GM12872 (cell line): ENCODE data around the gene NHLH1.

Experiments
- TF ChIP-seq, protein P1 (sequence below): IDR thresholded peaks from 3 replicates; pipeline ENCODE4 v1.5.1; 2011; ENCODE audit warnings: low read depth, mild to moderate bottlenecking, low read length, moderate library complexity; ENCODE audit not compliant: insufficient read depth

NHLH1 gene

DNA sequence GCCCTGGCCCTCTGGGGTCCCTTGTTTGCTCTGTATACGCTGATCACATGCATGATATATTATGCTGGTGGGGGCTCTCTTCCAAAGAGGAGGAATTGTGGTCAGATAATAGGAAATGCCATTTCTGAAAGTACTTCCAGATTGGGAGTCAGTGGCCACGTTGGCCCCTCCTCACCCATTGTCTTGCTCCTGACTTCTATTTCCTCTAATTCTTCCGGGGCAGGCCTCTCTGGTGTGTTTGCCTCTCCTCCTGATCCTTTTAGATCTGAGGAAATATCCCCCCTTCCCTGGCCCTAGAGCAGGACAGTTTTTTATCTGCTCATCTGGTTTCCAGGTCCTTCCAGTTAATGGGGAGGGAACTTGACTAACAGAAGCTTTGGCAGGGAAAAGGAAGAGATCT lies 36.4 kb downstream of the NHLH1 start:
- TF ChIP-seq, protein P1, sequence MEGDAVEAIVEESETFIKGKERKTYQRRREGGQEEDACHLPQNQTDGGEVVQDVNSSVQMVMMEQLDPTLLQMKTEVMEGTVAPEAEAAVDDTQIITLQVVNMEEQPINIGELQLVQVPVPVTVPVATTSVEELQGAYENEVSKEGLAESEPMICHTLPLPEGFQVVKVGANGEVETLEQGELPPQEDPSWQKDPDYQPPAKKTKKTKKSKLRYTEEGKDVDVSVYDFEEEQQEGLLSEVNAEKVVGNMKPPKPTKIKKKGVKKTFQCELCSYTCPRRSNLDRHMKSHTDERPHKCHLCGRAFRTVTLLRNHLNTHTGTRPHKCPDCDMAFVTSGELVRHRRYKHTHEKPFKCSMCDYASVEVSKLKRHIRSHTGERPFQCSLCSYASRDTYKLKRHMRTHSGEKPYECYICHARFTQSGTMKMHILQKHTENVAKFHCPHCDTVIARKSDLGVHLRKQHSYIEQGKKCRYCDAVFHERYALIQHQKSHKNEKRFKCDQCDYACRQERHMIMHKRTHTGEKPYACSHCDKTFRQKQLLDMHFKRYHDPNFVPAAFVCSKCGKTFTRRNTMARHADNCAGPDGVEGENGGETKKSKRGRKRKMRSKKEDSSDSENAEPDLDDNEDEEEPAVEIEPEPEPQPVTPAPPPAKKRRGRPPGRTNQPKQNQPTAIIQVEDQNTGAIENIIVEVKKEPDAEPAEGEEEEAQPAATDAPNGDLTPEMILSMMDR = no peak

DNA sequence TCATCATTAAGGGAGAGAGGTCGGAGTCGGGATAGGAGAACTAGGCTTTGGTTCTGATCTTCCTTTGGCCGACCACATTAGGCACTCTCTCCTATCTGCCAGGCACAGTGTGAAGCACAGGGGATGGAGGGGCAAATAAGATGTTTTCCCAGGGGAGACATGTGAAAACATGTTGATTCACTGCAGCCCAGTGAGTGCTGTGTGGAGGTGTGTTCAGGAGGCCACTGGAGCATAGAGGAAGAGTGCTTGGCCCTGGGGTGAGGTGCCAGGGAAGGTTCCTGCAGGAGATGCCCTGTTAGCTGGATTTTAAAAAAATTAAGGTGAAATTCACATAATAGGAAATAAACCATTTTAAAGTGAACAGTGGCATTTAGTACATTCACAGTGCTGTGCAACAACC lies 37.2 kb downstream of the NHLH1 start:
- TF ChIP-seq, protein P1 = no peak

DNA sequence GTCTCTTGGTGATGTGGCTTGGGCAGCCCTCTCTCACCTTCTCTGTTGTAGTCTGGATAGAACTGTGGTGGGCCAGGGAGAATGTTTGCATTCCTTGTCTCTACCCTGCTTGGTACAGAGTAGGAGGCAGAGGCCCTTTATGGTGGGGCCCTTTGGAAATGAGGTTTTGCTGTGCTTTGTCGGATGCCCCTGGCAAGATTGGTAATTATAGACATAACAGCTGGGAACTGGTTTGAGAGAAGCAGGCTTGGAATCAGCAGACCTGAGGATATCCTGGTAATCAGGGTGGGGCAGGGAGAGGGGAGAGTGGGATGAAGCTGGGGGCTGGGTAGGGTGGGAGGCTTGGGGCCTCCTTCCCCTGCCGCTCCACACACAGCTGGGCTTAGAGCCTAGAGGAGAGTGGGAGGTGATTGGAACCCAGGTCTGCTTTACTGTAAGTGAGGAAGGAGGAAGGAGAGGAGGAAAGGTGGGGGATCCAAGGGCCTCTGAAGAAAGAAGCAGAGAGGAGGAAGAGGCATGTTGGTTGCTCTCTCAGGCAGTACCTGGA lies 38.5 kb downstream of the NHLH1 start:
- TF ChIP-seq, protein P1 = no peak

DNA sequence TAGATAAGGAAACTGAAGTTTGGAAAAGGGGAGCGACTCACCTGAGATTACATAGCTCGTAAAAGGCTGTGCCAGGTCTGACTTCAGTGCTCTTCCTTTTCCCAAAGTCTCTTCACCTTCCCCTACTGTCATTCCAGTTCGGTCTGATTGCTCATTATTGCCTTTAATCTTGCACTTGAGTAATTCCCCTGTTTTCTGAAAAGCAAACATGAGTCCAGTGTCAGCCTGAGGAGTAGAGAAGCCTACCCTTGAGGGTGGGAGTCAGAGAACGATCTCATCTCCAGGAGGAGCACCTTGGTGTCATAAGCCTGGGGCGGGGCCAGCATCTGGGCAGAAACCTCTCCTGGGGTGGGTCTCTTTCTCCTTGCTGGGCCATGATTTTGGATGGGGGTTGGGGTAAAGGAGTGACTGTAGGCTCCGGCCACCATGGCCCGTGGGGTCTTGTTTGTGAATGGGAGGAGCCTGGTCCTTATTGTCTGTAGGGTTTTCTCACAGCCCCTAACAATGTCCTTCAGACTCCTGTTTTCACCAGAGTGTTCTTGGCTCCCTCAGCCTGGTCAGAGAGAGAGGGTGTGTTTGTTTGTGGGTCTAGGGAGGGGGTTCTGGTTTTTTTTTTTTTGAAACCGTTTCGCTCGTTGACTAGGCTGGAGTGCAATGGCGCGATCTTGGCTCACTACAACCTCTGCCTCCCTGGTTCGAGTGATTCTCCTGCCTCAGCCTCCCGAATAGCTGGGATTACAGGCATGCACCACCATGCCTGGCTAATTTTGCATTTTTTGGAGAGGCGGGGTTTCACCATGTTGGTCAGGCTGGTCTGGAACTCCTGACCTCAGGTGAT lies 39.5 kb downstream of the NHLH1 start:
- TF ChIP-seq, protein P1 = no peak

DNA sequence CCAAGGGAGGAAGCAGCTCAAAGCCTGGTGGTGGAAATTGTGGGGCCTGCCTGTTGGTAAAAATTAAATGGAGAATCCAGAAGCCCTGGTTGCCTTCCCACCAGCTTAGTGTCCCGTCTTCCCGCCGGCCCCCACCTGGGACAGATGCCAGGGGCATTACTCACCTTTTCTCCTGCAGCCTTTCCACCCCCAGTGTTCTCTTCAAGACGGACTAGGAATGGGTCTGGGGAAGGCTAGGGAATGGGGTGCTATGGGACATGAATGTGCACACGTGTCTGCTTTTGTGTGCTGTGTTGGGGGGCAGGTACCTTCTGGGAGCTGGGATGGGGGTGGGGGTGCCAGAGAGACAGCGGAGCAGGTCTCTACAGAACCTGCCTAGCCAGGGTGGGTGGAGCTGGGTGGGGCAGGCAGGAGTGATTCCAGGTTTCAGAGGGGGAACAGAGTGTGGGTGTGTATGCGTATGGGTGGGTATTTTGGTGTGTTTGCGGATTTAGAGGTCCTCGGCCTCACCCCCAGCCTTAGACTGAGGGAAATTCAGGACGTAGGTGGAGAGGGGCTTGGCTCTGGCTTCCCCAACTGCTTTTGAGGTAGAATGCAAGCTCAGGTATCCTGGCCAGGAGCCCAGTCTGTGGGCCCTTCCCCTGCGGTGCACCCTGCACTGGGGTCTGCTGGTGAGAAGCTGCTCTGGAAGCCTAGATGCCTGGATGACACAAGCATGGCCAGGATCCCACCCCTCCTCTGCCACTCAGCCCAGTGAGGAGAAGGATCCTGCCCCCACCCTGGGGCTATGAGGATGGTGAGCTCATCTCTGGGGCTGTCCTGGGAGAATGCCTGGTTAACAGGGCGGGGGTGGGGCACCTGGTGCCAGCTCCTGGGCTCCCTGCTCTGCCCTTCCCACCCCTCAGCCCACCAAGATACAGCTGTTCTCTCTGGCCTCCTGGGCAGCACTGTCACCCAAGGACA lies 41.2 kb downstream of the NHLH1 start:
- TF ChIP-seq, protein P1 = no peak

DNA sequence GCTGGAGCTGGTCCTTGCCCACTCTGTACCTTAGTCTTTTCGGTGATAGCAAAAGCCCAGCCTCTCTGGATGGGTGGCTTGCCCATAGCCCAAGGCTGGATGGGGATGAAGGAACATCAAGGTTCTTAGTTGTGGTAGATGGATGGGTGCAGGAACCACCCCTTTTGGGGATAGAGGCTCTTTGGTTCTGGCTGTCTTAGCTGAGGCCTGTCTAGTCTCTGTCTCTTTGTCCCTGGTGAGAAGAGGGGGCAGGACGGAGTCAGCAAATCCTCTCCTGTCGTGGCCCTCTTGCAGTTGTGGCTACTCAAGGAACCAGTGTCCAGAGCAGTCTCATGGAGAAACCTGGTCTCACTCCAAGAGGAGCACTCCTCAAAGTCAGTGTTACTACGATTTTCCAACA lies 42.0 kb downstream of the NHLH1 start:
- TF ChIP-seq, protein P1 = no peak

DNA sequence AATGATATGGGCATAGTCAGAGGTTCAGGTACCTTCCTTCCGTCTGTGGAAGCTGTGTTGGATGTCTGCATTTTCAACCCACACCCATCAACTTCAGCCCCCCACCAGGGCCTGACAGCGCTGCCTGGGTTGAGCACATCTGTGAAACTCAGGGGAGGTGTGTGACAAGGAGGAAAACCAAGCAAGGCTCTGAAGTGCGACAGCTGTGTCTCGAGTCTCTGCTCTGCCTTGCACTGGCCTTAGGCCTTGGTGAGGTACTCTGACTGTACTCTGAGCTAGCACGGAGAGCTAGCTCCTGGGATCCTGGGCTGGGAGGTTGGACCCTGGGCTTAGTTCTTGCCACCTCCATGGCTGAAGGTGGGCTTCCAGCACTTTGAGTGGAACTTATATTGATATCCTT lies 42.6 kb downstream of the NHLH1 start:
- TF ChIP-seq, protein P1 = no peak
